GM12878 (cell line): ENCODE measurements around the gene ASB10. TPM values are rescaled to one million over a fixed set of nuclear protein-coding genes. Genes with fewer than 3 reads are reported as not detected.

ENCODE experiments used
- ATAC-seq: fragments of 200-7000 bp; cut with Tn5 transposase; 3 replicates; pipeline ENCODE4 v1.9.1; 2020; ENCODE audit warnings: mild to moderate bottlenecking, moderate library complexity
- BruUV-seq: library from RNA; stranded (reverse); fragments of 400-500 nt; replicated peaks from 2 replicates; lab custom pipeline; 2021; lab: Mats Ljungman, UMichigan
- CTCF ChIA-PET: fragments of 300-600 bp; sonication (Branson Sonifier 250); formaldehyde crosslinking; extraction: SDS; loops from one replicate; lab custom pipeline; 2021; ENCODE audit warnings: inconsistent platforms; lab: Yijun Ruan, JAX
- POLR2A ChIA-PET: fragments of 350-600 bp; formaldehyde crosslinking; extraction: SDS; loops from one replicate; lab custom pipeline; 2021; ENCODE audit warnings: inconsistent platforms; lab: Charles Lee
- RAD21 ChIA-PET: fragments of 300-600 bp; sonication (Branson Sonifier 250); formaldehyde crosslinking; loops from one replicate; lab custom pipeline; 2023; ENCODE audit warnings: antibody characterized with exemption; ENCODE audit not compliant: unreplicated experiment; lab: Charles Lee
- SMC1A ChIA-PET: fragments of 300-600 bp; sonication (Branson Sonifier 250); formaldehyde crosslinking; loops from one replicate; lab custom pipeline; 2023; ENCODE audit not compliant: unreplicated experiment, uncharacterized antibody; lab: Charles Lee
- DNase-seq: peaks from one replicate; pipeline ENCODE4 v3.0.0-alpha.2; 2011; ENCODE audit warnings: low read depth, low spot score
- FAIRE-seq: peaks from 3 replicates; lab custom pipeline; 2011; peaks lifted over from hg19 to GRCh38; lab: Jason Lieb, UNC
- H2AFZ ChIP-seq: 2 replicates; pipeline ENCODE4 v1.6.0; 2011; ENCODE audit warnings: low read depth, low read length, control low read depth; ENCODE audit not compliant: control insufficient read depth
- H3K27ac ChIP-seq: 2 replicates; pipeline ENCODE4 v1.5.1; 2011; ENCODE audit warnings: control low read depth; ENCODE audit not compliant: control insufficient read depth, insufficient read depth
- H3K27me3 ChIP-seq, 2 experiments: replicated peaks in 1 of 2; 2 replicates each; pipeline versions ENCODE4 v1.6.0 to v1.6.1; 2011; ENCODE audit warnings: low read length in 1 of 2; ENCODE audit not compliant: control insufficient read depth in 2 of 2, insufficient read depth in 2 of 2
- H3K36me3 ChIP-seq, 2 experiments: 2 replicates each; pipeline ENCODE4 v1.5.1; 2011; ENCODE audit warnings: low read length in 1 of 2; ENCODE audit not compliant: control insufficient read depth in 2 of 2, insufficient read depth in 2 of 2
- H3K4me1 ChIP-seq: 2 replicates; pipeline ENCODE4 v1.6.1; 2011; ENCODE audit warnings: mild to moderate bottlenecking, low read length, moderate library complexity, mixed read lengths; ENCODE audit not compliant: control insufficient read depth, insufficient read depth
- H3K4me2 ChIP-seq: 2 replicates; pipeline ENCODE4 v1.6.0; 2011; ENCODE audit warnings: control low read depth; ENCODE audit not compliant: control insufficient read depth, insufficient read depth
- H3K4me3 ChIP-seq: fragments of 200-600 bp; sonication (generic); 2 replicates; pipeline ENCODE4 v1.5.1; 2016
- H3K79me2 ChIP-seq: 2 replicates; pipeline ENCODE4 v1.6.0; 2011; ENCODE audit warnings: low read length; ENCODE audit not compliant: control insufficient read depth, insufficient read depth
- H3K9ac ChIP-seq: 2 replicates; pipeline ENCODE4 v1.8.0; 2011; ENCODE audit warnings: low read length, control low read depth, mixed read lengths; ENCODE audit not compliant: control insufficient read depth, insufficient read depth
- H3K9me3 ChIP-seq: replicated peaks from 3 replicates; pipeline ENCODE4 v1.5.1; 2011; ENCODE audit warnings: mild to moderate bottlenecking, low read length; ENCODE audit not compliant: control insufficient read depth, insufficient read depth
- H4K20me1 ChIP-seq: 2 replicates; pipeline ENCODE4 v1.6.0; 2011; ENCODE audit not compliant: control insufficient read depth, insufficient read depth
- CREM ChIP-seq: IDR thresholded peaks from 2 replicates; pipeline ENCODE4 v1.6.1; 2014; ENCODE audit warnings: antibody characterized with exemption, low read depth
- DPF2 ChIP-seq: fragments of 450-650 bp; IDR thresholded peaks from 2 replicates; pipeline ENCODE4 v1.6.1; 2017; ENCODE audit warnings: mild to moderate bottlenecking
- FOS ChIP-seq: IDR thresholded peaks from 3 replicates; pipeline ENCODE4 v1.6.1; 2011; ENCODE audit warnings: borderline replicate concordance; ENCODE audit not compliant: insufficient read length; ENCODE audit errors: extremely low read depth
- NR2C2 ChIP-seq: IDR thresholded peaks from 2 replicates; pipeline ENCODE4 v1.6.1; 2011; ENCODE audit warnings: borderline replicate concordance, low read depth; ENCODE audit not compliant: control insufficient read depth, insufficient read length
- SMARCA5 ChIP-seq: fragments of 450-650 bp; IDR thresholded peaks from 2 replicates; pipeline ENCODE4 v1.6.1; 2017; ENCODE audit warnings: mild to moderate bottlenecking
- TCF12 ChIP-seq: IDR thresholded peaks from 2 replicates; pipeline ENCODE4 v1.6.1; 2011; ENCODE audit warnings: low read depth, mild to moderate bottlenecking, low read length
- WGBS: methylation state at CpG from one replicate; pipeline ENCODE4 v1.1.6; 2016; ENCODE audit warnings: low lambda C conversion rate; ENCODE audit not compliant: insufficient replicate concordance, insufficient coverage; ENCODE audit errors: missing lambda C conversion rate; 5-methylcytosine and 5-hydroxymethylcytosine counted together
- in situ Hi-C: fragments of 300-500 bp; cut with MboI; formaldehyde crosslinking; loops from 9 replicates; pipeline ENCODE4 v1.14.3; 2018; ENCODE audit warnings: mixed read lengths
- intact Hi-C: fragments of 100-400 bp; cut with micrococcal nuclease; formaldehyde crosslinking; loops from one replicate; pipeline ENCODE4 v1.14.2; 2022; ENCODE audit not compliant: unreplicated experiment
- polyA plus RNA-seq, 11 experiments: library from polyadenylated mRNA; depleted of rRNA in 4 of 11; unstranded in 6 of 11; stranded (reverse) in 5 of 11; fragments of >200 nt; fragmentation: Nextera tagmentation in 4 of 11; fragmentation: Illumina TruSeq in 1 of 11; extraction: Ambion mirVana in 4 of 11; extraction: Trizol in 1 of 11; gene quantifications; 1 replicate in 1 of 11; 2 replicates in 10 of 11; pipeline versions ENCODE4 v1.2.1 to v1.2.3, GENCODE V29; 2011 to 2016; ENCODE audit warnings: inconsistent platforms in 2 of 11, missing spikeins in 2 of 11, low read depth in 1 of 11
- total RNA-seq, 4 experiments: library from RNA; depleted of rRNA in 3 of 4; stranded (reverse); fragments of >200 nt in 3 of 4; fragmentation: Illumina TruSeq in 1 of 4; extraction: Trizol in 1 of 4; gene quantifications; 2 replicates each; pipeline versions ENCODE4 v1.2.1 to v1.2.3, GENCODE V29; 2013 to 2021
- TF ChIP-seq, protein P1 (sequence below): fragments of 450-650 bp; formaldehyde crosslinking; IDR thresholded peaks from 2 replicates; pipeline ENCODE4 v1.5.0; 2022; ENCODE audit warnings: mild to moderate bottlenecking, missing genetic modification characterization

Gene ASB10
- total and polyA plus RNA-seq, 10 of the 15 experiments (the other 5 are each of a cell fraction or from before 2014, with no cell fraction given), result not detected

DNA sequence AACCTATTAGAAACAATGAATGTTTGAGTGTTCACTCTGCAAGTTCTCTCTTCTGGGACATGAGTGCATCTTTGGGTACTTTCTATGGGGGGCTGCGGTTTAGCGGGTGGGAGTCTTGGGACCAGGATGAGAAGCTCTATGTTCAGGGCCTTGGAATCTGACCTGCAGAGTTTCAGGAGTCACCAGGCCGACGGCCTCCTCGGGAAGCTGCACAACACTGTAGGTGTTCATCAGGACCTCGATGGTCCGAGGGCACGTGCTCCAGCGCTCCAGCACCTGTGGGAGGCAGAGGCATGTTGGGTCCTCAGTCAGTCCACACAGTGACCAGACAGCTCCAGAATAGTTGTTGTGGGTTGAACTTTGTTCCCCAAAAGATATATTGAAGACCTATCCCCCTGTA is 10.6 kb downstream of the ASB10 start:
- SMC1A ChIA-PET, result no interaction called here
- BruUV-seq, result no TSS peak

More for the DNA sequence above, 10.6 kb downstream of the ASB10 start:
- Histone ChIP-seq H3K9ac (no peak overlapping the region), H2AFZ (no peak overlapping the region), H3K36me3 (no peaks in the 10 kb centered on the region), H3K27ac (no peak overlapping the region), H3K4me3 (no peak overlapping the region), H4K20me1 (no peaks in the 10 kb centered on the region), H3K9me3 (no peaks in the 10 kb centered on the region), H3K4me1 (no peaks in the 10 kb centered on the region), H3K4me2 (no peak overlapping the region), H3K79me2 (no peaks in the 10 kb centered on the region), H3K27me3 (peaks cover 4% of the 10 kb centered on the region in 2 experiments)
- no peak for TF ChIP-seq TCF12
- no peak for TF ChIP-seq CREM
- TF ChIP-seq, protein P1, sequence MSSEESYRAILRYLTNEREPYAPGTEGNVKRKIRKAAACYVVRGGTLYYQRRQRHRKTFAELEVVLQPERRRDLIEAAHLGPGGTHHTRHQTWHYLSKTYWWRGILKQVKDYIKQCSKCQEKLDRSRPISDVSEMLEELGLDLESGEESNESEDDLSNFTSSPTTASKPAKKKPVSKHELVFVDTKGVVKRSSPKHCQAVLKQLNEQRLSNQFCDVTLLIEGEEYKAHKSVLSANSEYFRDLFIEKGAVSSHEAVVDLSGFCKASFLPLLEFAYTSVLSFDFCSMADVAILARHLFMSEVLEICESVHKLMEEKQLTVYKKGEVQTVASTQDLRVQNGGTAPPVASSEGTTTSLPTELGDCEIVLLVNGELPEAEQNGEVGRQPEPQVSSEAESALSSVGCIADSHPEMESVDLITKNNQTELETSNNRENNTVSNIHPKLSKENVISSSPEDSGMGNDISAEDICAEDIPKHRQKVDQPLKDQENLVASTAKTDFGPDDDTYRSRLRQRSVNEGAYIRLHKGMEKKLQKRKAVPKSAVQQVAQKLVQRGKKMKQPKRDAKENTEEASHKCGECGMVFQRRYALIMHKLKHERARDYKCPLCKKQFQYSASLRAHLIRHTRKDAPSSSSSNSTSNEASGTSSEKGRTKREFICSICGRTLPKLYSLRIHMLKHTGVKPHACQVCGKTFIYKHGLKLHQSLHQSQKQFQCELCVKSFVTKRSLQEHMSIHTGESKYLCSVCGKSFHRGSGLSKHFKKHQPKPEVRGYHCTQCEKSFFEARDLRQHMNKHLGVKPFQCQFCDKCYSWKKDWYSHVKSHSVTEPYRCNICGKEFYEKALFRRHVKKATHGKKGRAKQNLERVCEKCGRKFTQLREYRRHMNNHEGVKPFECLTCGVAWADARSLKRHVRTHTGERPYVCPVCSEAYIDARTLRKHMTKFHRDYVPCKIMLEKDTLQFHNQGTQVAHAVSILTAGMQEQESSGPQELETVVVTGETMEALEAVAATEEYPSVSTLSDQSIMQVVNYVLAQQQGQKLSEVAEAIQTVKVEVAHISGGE, result no peak
- TF ChIP-seq SMARCA5, result no peak
- no peak for TF ChIP-seq DPF2
- TF ChIP-seq NR2C2, result no peak
- no peak for TF ChIP-seq FOS
- CTCF ChIA-PET, result interaction anchor here (0.7 to 1.5 kb wide), 2 partner anchors 11 to 28 kb away, joined by 3 read pairs; no protein-coding TSS in a partner anchor
- in situ Hi-C loops, result no loop called here
- POLR2A ChIA-PET, result no interaction called here
- WGBS, result 65% methylated on average over 9 of the region's 9 CpGs
- no peak for ATAC-seq
- no peak for DNase-seq
- intact Hi-C loops, result no loop called here
- RAD21 ChIA-PET, result no interaction called here
- FAIRE-seq, result no peak
